Embryonic facial prominence (tissue), 1 donor: ENCODE measurements around the gene ZNF524.

ENCODE experiments used
- DNase-seq: peaks from one replicate; pipeline ENCODE4 v3.0.0-alpha.2; 2016; ENCODE audit errors: extremely low spot score

The ZNF524 gene

GRCh38 chr19:55642153-55643002 is 42.3 kb downstream of the ZNF524 start:
- DNase-seq, result no peak

- peak; percentile 51 for DNase-seq
Observed at GRCh38 chr19:55643003-55643886, 43.2 kb downstream of the ZNF524 start, which contains the start of gene ZNF581. Gene ZNF581, plus strand, starts transcription at chr19:55643649. Its CDS starts 923 bp downstream, at chr19:55644572.

GRCh38 chr19:55643887-55644176 is 43.7 kb downstream of the ZNF524 start:
- DNase-seq, result no peak

DNA sequence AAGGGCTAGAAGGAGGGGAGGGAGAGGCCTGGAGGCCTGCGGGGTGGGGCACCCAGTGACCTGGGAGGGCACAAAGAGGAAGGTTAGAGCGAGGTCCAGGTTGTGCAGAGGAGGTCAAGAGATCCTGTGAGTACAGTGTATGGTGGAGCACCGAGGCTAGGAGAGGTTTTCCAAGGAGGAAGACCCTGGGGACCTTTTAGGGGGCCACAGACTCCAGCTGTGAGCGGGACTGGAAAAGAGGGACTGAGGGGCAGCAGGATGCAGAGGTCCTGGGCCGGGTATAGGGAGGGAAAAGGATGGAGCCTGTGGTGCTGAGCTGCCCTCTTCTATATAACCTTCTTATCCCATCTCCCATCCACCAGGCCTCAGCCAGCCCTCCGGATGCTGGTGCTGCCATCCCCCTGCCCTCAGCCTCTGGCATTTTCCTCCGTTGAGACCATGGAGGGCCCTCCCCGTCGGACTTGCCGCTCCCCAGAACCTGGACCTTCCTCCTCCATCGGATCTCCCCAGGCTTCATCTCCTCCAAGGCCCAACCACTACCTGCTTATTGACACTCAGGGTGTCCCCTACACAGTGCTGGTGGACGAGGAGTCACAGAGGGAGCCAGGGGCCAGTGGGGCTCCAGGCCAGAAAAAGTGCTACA is 44.2 kb downstream of the ZNF524 start:
- no peak for DNase-seq

DNA sequence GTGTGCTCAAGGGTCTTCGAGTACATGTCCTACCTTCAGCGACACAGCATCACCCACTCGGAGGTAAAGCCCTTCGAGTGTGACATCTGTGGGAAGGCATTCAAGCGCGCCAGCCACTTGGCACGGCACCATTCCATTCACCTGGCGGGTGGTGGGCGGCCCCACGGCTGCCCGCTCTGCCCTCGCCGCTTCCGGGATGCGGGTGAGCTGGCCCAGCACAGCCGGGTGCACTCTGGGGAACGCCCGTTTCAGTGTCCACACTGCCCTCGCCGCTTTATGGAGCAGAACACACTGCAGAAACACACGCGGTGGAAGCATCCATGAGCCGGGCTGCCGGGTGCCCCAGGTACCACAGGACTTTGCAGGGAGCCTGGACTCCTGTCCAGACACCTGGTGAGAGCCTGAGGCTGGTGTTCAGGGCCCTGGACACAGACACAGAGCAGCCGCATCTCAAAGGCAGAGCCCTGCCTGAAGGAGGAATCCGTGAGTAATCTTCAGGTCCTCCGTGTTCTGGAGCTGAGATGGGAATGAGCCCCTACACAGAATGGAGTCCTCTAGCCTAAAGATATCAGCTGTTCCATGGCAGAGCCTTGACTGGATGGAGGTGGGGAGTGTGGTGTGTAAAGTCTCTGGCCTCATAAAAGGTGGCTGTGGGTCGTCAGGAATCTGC is 44.9 kb downstream of the ZNF524 start:
- no peak for DNase-seq

DNA sequence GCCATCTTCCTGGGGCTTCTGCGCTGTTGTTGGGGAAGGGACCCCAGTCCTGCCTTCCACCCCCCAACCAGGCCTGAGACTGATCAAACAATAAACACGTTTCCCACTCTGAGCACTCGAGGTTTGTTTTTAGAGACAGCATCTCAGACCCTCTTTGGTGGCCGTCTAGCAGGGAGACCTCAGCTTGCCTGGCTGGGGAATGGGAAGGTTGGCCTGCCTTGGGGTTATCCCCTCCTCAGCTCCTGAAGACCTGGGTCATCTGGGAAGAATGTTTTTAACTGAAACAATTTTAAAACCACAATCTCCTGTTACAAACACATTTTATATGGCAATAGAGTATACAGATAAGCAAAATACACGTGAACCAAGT is 45.4 kb downstream of the ZNF524 start:
- DNase-seq, result no peak

GRCh38 chr19:55646889-55647731 is 47.0 kb downstream of the ZNF524 start:
- DNase-seq, result no peak

DNA sequence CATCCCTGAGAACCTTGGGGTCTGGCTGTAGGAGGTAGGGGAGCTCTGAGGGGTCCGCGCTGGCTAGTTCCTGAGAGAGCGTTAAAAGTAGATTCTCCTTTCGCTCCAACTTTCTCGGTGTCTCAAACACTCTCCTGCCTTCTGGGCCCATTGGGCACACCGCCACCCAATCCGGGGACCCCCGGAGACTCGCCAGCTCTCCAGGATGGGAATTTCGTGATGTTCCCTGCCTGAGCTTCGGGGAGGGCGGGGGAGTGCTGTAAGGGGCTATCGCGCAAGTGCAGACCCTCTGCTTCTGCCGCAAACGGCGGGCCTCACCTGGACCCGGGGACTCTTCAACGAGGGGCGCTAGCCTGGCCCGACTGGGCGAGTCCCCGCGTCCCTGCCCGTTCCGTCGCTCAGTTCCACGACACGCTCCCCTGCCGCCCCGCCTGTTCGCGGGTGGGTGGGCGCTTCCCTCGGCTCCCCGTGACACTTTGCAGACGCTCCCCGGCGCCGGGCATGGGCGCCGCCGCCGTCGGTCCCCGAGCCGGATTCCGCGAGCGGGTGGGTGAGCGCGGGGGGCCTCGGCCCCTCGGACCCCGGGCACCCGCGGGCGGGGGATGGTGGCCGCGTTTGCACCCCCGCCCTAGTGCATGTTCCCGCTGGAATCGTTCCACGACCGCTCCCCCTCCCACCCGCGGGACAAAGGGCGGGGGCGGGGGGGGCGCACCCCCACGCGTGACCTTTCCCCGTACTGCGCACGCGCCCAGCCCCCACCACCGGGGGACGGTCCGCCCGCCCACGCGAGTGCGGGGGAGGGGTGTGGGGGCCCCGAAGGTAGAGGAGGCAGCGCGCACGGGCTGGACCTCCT is 47.9 kb downstream of the ZNF524 start, which contains the start of gene CCDC106:
CCDC106 (plus strand) TSS at position 481 of the 853 bp plus-strand sequence. CDS start 835 bp downstream, outside the sequence.
- peak; percentile 47 for DNase-seq

GRCh38 chr19:55648585-55649267 is 48.6 kb downstream of the ZNF524 start:
- DNase-seq, result no peak

DNA sequence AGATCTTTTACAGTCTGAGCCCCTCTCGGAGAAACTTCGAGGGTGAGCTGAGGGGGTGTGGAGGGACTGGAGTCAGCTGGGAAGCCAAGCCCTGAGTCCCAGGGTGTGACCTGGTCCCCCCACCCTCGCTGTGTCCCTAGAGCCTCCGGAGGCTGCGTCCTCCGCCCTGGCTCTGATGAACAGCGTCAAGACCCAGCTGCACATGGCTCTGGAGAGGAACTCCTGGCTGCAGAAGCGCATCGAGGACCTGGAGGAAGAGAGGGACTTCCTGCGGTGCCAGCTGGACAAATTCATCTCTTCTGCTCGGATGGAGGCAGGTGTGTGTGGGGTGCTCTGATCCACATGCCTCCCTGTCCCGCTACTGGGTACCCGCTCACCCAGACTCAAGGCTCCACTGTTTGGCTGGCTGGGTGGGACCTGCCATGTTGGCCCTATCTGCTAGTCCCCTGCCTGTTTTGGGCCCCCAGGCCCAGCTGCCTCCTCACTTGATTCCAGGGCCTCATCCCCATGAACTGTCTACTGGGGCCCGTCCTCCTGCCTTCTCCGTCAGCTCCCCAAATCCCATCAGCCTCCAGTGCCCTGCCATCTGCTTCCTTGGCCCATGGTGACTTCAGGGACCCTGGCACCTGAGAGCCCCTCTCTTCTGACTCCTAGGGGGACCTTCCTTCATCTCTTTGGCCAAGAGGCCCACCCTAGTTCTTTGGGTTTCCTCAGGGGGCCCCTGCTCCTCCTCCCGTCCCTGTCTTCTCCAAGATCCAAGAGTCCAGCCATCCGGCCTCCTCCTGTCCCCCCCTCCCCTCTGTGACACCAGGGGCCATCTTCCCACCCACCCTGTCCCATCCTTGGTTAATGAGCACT is 49.4 kb downstream of the ZNF524 start:
- no peak for DNase-seq

DNA sequence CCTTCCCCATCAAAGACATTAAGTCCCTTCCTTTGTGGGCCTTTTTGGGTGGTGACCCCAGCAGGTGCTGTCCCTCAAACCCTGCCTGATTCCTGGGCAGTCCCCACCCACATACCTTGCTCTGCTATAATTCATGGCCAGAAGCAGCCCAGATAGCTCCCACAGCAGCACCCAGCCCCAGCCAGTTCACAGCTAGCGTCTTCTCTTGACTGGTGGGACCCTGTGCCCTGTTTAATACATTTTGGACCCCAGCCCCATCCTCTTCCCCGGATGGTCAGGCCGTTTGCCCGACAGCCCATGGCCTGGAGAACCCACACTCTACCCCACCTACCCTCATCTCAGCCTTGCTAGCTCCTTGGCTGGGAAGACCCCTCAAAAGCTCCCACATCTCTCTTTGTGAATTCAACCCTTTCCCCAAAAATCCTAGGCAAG is 50.1 kb downstream of the ZNF524 start:
- no peak for DNase-seq

GRCh38 chr19:55650602-55651230 is 50.6 kb downstream of the ZNF524 start:
- no peak for DNase-seq

- no peak for DNase-seq
Observed at GRCh38 chr19:55651236-55651635, 51.1 kb downstream of the ZNF524 start.

DNA sequence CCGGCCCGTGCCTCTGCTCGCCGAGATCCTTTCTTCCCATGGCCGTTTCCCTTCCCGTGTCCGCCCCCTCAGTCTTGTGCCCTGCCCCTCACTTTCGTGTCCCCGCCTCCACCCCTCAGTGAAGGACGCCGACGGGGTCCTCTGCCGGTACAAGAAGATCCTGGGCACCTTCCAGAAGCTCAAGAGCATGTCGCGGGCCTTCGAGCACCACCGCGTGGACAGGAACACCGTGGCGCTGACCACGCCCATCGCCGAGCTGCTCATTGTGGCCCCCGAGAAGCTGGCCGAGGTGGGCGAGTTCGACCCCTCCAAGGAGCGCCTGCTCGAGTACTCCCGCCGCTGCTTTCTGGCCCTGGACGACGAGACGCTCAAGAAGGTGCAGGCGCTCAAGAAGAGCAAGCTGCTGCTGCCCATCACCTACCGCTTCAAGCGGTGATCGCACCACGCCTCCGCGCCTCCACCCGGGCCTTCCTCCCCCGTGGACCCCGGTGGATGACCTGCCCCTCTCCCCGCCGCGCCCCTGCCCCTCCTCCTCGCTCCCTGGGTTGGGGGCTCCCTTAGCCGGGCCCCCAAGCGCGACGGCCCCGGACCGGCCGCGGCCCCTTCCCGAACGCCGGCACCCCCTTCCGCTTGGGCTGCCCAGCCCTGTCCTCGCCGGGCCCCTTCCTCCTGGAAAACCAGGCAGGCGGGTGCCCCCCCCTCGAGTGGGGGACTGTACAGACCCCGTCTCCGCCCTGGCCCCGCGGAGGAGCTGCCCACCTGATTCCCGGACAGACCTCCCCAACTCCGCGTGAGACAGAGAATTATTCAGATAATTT is 52.4 kb downstream of the ZNF524 start:
- no peak for DNase-seq
